ENCODE measurements around the gene THEMIS.

THEMIS gene

GRCh38 chr6:127938701-127939100 is 37.8 kb upstream of the THEMIS start:
- H3K27me3 Mint-ChIP-seq (ENCODE audit: low read depth, poor library complexity) = no peaks in the 10 kb centered on the region
- H3K27ac Mint-ChIP-seq = no peak overlapping the region
- no peak for DNase-seq
- no peak for TF ChIP-seq CTCF (IDR thresholded peaks at IDR 0.05)
- no peaks in the 10 kb centered on the region for H3K36me3 Mint-ChIP-seq (ENCODE audit: low read depth)
- H3K9me3 Mint-ChIP-seq = no peaks in the 10 kb centered on the region
- no peaks in the 10 kb centered on the region for H3K4me1 Mint-ChIP-seq
- no peak overlapping the region for H3K4me3 Mint-ChIP-seq

GRCh38 chr6:127937747-127938146 is 36.9 kb upstream of the THEMIS start:
- Mint-ChIP-seq H3K27ac (no peak overlapping the region), H3K9me3 (peaks cover 7% of the 10 kb centered on the region), H3K4me1 (no peaks in the 10 kb centered on the region), H3K36me3 (ENCODE audit: low read depth) (no peaks in the 10 kb centered on the region), H3K27me3 (ENCODE audit: low read depth, poor library complexity) (no peaks in the 10 kb centered on the region), H3K4me3 (no peak overlapping the region)
- DNase-seq = no peak
- TF ChIP-seq CTCF (IDR thresholded peaks at IDR 0.05) = no peak

- H3K4me1 Mint-ChIP-seq = no peaks in the 10 kb centered on the region
- DNase-seq = no peak
- no peak for TF ChIP-seq CTCF (IDR thresholded peaks at IDR 0.05)
- H3K27me3 Mint-ChIP-seq (ENCODE audit: low read depth, poor library complexity) = no peaks in the 10 kb centered on the region
- H3K27ac Mint-ChIP-seq = no peak overlapping the region
- no peaks in the 10 kb centered on the region for H3K36me3 Mint-ChIP-seq (ENCODE audit: low read depth)
- no peak overlapping the region for H3K4me3 Mint-ChIP-seq
- H3K9me3 Mint-ChIP-seq = peaks cover 12% of the 10 kb centered on the region
Observed at GRCh38 chr6:127937102-127937501, 36.2 kb upstream of the THEMIS start.

GRCh38 chr6:127934956-127935355 is 34.1 kb upstream of the THEMIS start:
- Mint-ChIP-seq H3K27me3 (ENCODE audit: low read depth, poor library complexity) (no peaks in the 10 kb centered on the region), H3K36me3 (ENCODE audit: low read depth) (no peaks in the 10 kb centered on the region), H3K4me3 (no peak overlapping the region), H3K9me3 (peaks cover 12% of the 10 kb centered on the region), H3K4me1 (no peaks in the 10 kb centered on the region), H3K27ac (no peak overlapping the region)
- TF ChIP-seq CTCF (IDR thresholded peaks at IDR 0.05) = no peak
- DNase-seq = no peak

- H3K9me3 Mint-ChIP-seq = peaks cover 16% of the 10 kb centered on the region
- H3K36me3 Mint-ChIP-seq (ENCODE audit: low read depth) = no peaks in the 10 kb centered on the region
- no peak overlapping the region for H3K4me3 Mint-ChIP-seq
- no peak for TF ChIP-seq CTCF (IDR thresholded peaks at IDR 0.05)
- H3K27me3 Mint-ChIP-seq (ENCODE audit: low read depth, poor library complexity) = no peaks in the 10 kb centered on the region
- H3K27ac Mint-ChIP-seq = no peak overlapping the region
- DNase-seq = no peak
- H3K4me1 Mint-ChIP-seq = no peaks in the 10 kb centered on the region
Observed at GRCh38 chr6:127933852-127934840, 33.3 kb upstream of the THEMIS start.

GRCh38 chr6:127933137-127933536 is 32.3 kb upstream of the THEMIS start:
- no peaks in the 10 kb centered on the region for H3K4me1 Mint-ChIP-seq
- TF ChIP-seq CTCF (IDR thresholded peaks at IDR 0.05) = no peak
- peaks cover 22% of the 10 kb centered on the region for H3K9me3 Mint-ChIP-seq
- H3K36me3 Mint-ChIP-seq (ENCODE audit: low read depth) = no peaks in the 10 kb centered on the region
- no peak for DNase-seq
- no peak overlapping the region for H3K27ac Mint-ChIP-seq
- H3K4me3 Mint-ChIP-seq = no peak overlapping the region
- H3K27me3 Mint-ChIP-seq (ENCODE audit: low read depth, poor library complexity) = peaks cover 5% of the 10 kb centered on the region

Measured in nephron progenitor cell (in vitro differentiated cells).